Neural progenitor cell (in vitro differentiated cells): ENCODE data around the gene ESPNL.
A peak's percentile ranks its signal among the peaks of the same experiment; 100 is the strongest.

Experiments
- CTCF ChIP-seq: fragments of 200-600 bp; sonication (generic); IDR thresholded peaks from 2 replicates; pipeline ENCODE4 v1.5.1; 2017; ENCODE audit warnings: antibody characterized with exemption, mild to moderate bottlenecking
- EZH2 ChIP-seq: fragments of 200-600 bp; sonication (generic); IDR thresholded peaks from 2 replicates; pipeline ENCODE4 v1.6.1; 2017; ENCODE audit warnings: antibody characterized with exemption, mild to moderate bottlenecking, moderate library complexity
- EZH2phosphoT487 ChIP-seq: fragments of 200-600 bp; sonication (generic); IDR thresholded peaks from 2 replicates; pipeline ENCODE4 v1.6.1; 2017; ENCODE audit warnings: antibody characterized with exemption

GRCh38 chr2:238160206-238161129 lies 60.3 kb downstream of the ESPNL start:
- TF ChIP-seq CTCF, result peak; percentile 54
- TF ChIP-seq EZH2phosphoT487, result no peak
- no peak for TF ChIP-seq EZH2
